GM12874 (cell line): ENCODE data around the gene VPREB1.

Experiments used
- CTCF ChIP-seq: IDR thresholded peaks from 2 replicates; pipeline ENCODE4 v1.5.1; 2011; ENCODE audit warnings: low read depth, mild to moderate bottlenecking, control low read depth, low read length, moderate library complexity; ENCODE audit not compliant: insufficient read depth

The VPREB1 gene

GRCh38 chr22:22242488-22242887 is 2.1 kb upstream of the VPREB1 start:
- no peak for TF ChIP-seq CTCF

GRCh38 chr22:22243033-22243680 is 1.4 kb upstream of the VPREB1 start:
- no peak for TF ChIP-seq CTCF

- TF ChIP-seq CTCF = no peak
Measured at GRCh38 chr22:22245256-22245909, 797 bp downstream of the VPREB1 start.

- no peak for TF ChIP-seq CTCF
Measured at GRCh38 chr22:22245935-22246525, 1.4 kb downstream of the VPREB1 start.

- TF ChIP-seq CTCF = no peak
Measured at GRCh38 chr22:22246706-22247105, 2.1 kb downstream of the VPREB1 start.

- no peak for TF ChIP-seq CTCF
Measured at GRCh38 chr22:22248878-22249277, 4.3 kb downstream of the VPREB1 start.
